ENCODE data around the gene GNB1. TPM values are rescaled to one million over a fixed set of nuclear protein-coding genes. Genes with fewer than 3 reads are reported as not detected.

The GNB1 gene
- total RNA-seq, 1 donor from 2014 or later = 60.9 TPM

DNA sequence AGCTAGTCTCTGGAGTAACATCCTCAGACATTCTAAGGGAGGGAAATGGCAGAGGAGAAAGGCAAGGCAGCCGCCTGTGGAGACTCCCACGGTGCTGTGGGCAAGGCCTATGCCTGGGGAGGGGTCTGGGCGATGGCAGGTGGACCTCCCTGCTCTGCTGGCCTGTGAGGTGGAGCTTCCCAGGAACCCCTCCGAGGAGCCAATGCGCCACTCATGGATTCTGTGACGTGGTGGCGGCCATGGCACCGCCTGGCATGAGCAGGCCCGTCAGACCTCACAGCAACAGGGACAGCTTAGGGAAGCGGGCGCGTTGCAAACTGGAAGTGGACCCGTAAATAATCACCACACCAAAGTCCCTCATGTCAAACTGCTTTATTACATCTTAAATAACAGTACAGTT is 106.0 kb downstream of the GNB1 start:
- DNase-seq (ENCODE audit: low spot score) = no peak

DNA sequence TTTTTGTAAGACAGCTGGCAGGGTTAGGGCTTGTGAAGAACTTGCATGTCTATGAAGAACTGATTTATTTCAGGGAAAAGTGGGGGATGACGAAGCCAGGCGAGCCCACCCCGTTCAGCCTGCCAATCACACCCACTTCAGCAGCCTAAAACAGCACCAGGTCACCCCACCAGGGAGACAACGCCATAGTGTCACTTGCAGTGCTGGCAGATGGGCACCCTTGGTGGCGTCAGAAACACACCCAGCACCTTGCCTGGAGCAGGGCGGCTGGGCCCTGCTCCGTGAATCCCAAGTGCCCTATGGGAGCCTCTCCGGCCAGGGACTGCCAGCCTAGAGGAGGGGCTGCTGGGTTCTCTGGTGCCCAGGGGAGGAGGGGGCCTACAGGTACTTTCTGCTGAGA is 107.6 kb downstream of the GNB1 start:
- no peak for DNase-seq (ENCODE audit: low spot score)

DNA sequence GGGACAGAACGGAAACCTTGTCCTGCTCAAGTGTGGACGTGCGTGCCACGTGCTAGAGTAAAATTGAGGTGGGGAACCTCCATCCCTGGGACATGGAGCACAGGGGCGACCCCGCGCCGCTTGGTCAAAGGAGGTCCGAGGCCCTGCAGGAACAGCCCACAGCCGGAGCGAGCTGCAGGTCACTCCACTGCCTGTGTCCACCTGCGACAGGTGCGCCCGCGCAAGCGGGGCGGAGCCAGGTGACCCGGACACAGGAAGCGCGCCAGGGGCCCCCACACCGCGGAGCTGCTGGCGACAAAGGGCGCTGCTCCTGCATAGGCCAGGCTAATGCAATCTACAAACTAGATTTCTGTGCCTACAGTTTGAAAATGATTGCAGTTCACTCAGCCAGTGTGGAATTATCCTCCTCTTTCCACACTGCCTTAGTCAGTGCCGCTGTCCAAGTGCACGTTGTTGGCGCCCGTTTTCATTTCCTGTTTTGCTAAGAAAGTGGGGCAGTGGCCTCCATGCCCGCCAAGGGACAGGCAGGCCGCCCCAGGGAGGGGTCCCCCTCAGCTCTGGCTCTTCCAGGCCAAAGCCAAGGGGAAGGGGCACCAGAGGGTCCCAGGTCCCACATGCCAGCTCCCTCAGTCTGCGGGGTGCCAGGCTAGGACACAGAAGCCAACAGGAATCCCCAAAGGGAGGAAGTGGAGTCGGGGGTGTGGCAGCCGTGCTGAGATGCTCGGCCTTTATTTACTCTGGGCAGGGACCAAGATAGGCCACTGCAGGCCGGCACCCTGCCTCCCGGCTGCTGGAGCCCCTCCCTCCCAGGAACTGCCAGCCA is 108.3 kb downstream of the GNB1 start:
- DNase-seq (ENCODE audit: low spot score) = peak; percentile 58

DNA sequence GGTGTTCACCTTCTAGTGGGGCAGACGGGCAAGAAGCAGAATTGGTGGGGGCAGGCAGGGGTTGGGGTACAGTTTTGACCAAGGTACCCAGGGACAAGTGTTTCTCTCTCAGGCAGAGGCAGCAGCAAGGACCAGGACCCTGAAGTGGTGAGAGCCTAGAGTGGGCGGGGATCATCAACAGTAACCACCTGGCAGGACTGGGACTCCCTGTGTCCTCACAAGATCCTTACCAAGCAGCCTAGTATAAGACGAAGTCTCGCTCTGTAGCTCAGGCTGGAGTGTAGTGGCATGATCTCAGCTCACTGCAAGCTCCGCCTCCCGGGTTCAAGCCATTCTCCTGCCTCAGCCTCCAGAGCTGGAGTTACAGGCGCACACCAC is 109.4 kb downstream of the GNB1 start:
- no peak for DNase-seq (ENCODE audit: low spot score)

DNA sequence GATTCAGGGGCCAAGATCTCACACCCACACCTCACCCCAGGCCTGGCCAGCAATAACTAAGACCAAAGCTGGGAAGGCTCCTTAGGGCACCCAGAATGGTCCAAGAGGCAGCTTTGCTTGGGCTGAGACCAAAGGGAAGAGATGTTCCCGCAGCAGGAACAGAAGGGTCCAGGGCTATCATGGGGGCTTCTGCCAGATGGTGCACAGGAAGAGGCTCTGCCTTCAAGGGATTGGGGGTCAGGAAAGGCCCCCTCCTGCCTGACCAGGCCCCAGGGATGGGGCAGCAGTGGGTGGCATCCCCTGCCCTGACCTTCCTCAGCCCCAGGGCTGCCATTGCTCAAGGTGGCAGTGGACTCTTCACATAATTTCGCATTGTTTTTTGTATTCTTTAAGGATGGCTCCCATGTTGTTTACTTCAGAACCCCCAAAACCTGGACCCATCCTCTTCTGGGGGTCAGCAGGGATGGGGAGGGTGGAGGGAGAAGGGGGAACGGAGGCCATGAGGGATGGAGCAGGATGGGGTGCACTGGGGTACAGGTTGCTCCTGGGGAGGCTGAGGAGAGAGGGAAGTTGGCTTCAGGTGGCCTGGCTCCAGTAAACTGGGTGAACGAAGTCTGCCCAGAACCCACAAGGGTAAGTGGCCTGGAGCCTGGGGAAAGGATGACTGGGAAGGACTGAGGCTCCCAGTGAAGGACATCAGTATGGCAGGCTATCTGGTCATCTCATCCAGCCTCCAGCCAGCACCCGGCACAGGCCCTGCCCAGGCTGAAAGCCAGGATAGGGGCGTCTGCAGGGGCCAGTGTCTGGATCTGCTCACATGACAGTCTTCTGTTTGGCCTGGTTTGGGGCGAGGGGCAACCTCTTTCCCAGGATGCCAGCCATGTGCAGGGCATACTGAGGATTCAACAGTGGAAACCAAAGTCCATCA is 110.0 kb downstream of the GNB1 start:
- DNase-seq (ENCODE audit: low spot score) = no peak

DNA sequence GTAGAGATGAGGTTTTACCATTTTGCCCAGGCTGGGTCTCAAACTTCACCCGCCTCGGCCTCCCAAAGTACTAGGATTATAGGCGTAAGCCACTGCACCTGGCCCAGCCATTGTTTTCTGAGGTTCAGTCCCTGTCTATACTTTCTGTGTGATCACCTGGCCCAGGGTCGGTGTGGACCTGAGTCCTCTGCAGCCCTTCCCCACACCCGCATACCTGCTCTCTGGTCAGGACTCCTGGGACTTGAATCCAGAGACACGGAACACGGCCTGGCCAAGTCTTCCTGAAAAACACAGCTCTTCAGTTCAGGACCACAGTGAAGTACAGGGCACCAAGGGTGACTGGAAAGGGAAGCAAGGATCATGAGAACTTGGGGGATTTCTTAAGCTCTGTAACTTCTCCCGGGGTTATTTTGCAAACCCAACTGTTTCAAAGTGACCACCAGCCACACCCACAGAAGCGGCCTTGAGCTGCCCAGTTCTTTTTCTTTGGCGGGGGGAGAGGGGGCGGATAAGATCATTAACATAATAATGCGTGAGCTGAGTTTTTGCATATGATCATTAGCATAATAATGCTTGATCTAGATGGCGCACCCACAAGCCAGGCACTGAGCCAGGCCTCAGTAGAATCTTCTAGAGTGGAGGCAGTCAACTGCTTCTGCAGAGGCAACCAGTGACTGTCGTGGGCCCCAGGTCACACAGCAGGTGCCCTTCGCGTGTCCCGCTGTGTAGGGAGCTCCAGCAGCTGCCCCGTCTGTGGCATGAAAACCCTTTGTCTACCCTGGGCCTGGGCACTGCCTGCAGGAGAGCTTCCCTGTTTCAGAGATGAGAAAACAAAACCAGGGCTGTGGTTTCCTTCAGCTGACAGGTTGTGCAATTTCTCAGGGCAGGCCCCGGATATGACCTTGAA is 110.9 kb downstream of the GNB1 start:
- peak; percentile 36 for DNase-seq (ENCODE audit: low spot score)

DNA sequence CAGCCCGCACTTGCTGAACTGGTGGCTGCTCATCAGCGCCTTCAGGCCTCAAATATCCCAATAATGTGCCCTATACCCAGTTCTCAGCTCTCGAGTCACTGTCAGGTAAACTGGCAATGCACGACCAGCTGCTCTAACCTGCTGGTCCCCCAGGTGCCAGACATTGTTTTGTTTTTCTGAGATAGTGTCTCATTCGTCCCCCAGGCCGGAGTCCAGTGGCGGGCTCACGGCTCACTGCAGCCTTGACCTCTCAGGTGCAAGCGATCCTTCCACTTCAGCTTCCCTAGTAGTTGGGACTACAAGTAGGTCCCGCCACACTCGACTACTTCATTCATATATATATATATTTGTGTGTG is 111.6 kb downstream of the GNB1 start:
- no peak for DNase-seq (ENCODE audit: low spot score)

DNA sequence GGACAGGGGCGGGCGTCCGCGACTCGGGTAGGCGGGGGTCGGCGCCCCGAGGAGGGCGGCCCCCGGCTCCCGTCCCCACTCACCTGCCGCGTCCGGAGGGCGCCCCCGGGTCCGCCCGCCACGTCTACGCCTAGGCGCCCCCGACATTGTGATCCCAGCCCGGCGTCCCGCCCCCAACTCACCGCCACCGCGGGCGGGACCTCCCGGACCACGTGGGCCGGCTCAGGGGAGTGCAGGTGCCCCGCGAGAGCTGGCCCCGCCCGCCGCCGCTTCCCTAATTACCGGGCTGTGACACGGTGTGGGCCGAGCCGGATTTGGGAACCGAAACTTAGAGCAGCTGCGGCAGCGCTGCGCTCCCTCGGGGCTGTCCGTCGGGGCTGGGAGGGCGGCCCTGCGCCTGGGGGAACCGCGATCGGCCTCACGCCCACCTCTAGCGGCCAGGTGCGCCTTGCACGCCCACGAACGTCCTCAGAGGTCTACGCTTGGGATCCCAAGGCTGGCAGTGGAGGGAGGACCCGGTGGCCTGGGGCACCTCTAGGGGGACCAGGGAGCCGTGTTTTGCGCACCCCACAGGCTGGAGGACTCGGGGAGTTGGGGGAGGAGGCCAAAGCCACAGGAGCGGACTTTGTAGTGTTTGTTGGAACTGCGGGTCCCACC is 112.1 kb downstream of the GNB1 start:
- DNase-seq (ENCODE audit: low spot score) = peak; percentile 25

DNA sequence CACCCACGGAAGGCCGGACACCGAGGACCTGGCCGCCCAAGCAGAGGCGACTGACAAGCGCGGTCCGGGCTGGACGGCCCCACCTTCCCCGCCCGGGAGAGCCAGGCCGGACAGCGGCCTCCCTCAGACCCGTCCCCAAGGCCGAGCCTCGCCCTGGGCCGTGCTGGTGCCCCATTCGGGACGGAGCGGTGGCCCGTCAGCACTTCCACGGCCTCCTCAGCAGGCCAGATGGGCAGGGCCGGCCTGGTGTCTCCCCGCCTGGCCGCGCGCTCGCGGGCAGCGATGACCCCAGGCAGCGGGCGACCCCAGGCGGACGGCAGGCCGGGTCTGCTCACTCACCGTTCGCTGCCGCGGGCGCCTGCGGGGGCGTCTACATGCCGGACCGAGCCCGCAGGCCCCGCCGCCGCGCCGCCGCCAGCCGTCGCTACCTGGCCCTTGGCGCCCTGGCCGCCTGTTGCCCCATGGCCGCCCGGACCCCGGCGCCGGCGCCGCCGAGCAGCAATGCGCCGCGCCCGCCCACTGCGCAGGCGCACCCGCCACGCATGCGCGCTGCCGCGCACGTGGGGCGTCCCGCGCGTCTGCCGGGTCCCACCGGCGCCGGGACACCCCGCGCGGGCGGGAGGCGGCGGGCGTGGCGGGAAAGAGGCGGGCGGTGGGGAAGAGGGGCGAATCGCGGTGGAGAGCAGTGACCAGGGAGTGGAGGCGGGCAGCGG is 112.8 kb downstream of the GNB1 start, which contains the start of gene NADK:
TSS of gene NADK (minus strand) at position 521 of the 713 bp plus-strand sequence. CDS start 13,064 bp downstream, outside the sequence.
- DNase-seq (ENCODE audit: low spot score) = peak; percentile 58

DNA sequence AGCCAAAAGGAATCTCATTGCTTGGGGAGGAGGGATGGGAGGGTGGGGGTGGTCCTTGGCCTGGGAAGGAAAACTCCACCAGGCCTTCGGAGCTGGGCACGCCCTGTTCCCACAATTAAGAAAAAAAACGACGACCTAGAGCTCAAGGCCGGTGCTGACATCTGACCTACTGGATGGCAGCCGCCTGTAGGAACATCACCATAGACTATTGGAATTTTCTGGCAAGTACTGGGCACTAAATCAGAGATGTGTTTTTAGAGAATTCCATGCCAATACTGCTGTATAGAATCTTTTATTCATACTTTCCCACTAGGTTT is 113.3 kb downstream of the GNB1 start:
- DNase-seq (ENCODE audit: low spot score) = peak; percentile 37

DNA sequence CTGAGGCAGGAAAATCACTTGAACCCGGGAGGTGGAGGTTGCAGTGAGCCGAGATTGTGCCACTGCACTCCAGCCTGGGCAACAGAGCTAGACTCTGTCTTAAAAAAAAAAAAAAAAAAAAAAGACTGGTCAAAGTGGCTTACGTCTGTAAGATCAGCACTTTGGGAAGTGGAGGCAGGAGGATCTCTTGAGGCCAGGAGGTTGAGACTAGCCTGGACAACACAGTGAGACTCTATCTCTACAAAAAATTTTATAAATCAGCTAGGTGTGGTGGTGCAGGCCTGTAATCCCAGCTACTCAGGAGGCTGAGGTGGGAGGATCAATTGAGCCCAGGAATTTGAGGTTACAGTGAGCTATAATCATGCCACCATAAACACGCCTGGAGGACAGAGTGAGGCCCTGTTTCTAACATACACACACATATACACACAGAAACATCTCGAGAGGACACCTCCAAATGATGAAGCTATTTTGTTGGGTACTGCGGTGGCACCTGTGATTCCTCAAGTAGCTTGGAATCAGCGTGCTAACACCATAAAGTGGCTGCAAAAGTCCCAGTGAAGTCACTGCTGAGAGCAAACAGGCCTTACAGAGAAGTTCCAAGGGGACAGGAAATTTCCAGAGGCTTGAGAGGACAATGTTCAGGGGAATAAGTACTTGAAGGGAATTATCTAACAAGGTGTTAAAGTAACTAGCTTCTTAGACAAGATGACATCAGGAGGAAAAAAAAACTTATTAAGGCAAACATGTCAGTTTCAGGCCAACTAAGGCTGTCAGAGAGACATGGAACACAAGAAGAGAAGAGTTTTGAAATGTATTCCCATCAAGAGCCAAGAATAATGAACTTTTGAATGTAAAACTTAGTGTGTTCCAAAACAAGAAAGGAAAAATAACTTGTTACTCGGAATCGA is 114.0 kb downstream of the GNB1 start:
- no peak for DNase-seq (ENCODE audit: low spot score)

DNA sequence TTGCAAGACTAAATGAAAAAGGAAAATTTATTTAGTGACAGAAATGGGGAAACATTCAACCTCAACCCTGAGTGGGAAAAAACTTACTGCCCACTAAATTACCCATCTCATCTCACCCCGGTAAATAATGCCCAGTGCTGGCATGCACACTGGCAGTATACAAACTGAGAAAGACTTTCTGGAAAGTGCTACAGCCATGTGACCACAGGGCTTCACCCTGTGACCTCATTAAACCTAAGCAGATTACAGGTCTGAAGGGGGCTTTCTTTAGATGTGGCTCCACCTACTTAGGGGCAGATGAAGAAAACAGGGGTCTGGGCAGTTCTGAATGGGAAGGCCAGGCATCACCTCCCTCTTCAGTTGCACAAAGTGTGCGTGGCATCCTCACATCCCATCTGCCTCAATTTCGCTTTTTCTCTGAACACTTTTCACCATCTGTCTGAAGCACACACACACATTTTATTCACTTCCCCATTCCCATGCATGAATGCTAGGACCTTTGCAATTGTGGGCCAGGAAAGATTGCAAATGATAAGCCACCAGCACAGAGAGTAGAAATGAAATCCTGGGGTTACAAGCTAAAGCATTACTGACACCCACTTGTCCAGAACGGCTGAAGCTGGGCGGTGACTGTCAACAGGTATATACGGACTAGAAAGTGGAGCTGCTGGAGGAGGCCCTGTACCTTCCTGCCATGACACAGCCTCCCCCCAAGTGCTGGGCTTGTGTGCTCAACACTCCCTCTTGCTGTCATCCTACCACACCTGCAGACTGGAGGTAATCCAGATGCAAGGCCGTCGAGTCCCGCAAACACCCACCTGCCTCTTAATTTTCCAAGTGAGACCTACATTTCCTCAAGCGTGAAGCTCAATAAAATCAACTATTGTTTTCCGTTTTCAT is 115.3 kb downstream of the GNB1 start:
- DNase-seq (ENCODE audit: low spot score) = no peak

DNA sequence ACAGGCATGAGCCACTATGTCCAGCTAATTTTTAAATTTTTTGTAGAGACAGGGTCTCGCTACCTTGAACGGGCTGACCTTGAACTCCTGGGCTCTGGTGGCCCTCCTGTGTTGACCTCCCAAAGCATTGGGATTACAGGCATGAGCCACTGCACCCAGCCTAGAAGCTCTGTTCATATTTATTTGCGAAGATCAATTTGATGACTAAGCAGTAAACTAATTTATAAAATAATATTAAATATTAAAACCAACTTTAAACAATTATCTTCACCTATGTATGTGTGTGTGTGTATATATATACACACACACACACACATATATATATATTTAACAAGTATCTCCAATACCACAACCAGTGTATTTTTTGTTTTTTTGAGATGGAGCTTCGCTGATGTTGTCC is 117.0 kb downstream of the GNB1 start:
- DNase-seq (ENCODE audit: low spot score) = no peak

DNA sequence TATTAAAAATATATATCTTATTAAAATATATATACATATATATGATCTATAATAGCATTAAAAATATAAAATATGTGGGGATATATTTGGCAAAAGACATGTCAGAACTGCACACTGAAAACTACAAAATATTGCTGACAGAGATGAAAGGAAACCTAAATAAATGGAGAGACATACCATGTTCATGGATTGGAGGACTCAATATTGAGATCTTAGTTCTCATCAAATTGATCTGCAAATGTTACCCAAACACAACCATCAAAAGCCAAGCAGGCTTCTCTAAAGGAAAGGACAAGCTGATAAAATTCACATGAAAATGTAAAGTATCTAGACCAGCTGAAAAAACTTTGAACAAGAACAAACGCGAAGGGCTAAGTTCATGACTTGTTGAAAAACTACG is 119.8 kb downstream of the GNB1 start:
- DNase-seq (ENCODE audit: low spot score) = no peak

DNA sequence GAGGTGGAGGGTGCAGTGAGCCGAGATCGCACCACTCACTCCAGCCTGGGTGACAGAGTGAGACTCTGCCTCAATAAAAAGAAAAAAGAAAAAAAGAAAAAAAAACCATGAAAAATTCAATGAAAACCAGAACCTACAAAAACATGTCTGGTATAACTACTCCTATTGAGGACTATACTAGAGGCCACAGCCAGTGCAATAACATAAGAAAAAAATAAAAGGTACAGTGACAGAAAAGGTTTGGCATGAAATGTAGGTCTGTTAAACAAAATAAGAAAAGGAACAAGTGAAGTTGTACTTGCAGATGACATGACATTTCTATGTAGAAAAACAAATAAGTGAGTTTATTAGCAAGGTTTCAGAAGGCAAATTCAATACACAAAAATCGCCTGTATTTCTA is 120.8 kb downstream of the GNB1 start:
- DNase-seq (ENCODE audit: low spot score) = no peak

DNA sequence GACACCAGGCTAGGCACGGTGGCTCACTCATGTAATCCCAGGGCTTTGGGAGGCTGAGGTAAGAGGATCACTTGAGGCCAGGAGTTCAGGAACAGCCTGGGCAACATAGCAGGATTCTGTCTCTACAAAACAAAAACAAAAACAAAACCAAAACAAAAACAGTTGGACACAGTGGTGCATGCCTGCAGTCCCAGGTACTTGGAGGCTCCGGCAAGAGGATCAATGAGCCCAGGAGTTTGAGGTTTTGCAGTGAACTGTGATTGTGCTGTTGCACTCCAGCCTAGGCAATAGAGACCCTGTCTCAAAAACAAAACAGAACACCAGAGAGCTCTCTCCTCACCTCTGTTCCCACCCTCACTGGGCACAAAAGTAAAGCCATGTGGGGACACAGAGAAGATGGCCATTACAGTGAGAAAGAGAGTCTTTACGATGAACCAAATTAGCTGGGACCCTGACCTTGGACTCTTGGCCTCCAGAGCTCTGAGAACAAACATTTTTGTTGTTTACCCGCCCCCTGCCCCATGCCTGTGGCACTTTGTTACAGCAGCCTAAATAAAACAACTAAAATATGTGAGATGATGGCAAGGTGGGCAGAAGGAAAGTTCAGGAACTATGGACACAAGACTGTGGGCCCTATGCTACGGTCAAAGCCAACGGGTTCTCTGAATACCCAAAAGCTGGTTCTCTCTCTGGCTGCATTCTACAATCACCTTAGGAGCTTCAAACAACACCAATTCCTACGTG is 122.5 kb downstream of the GNB1 start:
- no peak for DNase-seq (ENCODE audit: low spot score)

DNA sequence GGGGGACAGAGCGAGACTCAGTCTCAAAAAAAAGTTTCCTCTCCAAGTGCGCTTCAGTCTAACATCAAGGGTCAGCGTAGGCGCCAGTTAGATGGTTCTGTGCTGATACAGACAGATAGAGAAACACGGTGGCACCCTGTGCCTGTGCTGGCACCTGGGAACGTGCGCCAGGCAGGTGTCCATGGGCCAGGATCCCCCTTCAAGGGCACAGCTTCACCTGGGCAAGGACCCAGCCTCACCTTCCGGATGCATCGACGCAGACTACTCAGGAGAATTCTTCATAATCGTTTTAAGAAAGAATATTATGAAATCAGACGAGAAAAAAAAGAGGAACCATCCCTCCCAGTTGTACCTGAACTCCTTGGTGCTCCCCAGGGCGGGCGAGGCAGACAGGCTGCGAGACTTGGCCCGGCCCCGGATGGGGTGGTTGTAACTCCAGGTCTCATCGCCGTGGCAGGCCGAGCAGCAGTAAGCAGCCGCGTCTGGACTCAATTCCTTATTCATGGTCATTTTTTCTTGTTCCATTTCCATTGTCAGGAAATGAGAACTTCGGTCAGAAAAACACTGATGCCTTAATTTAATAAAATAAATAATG is 125.9 kb downstream of the GNB1 start:
- DNase-seq (ENCODE audit: low spot score) = no peak
